OCI-LY3 (cell line): ENCODE results near the gene CDH4.

Source experiments
- H2AFZ ChIP-seq: fragments of 200-600, 300-600 bp; shearing (Covaris generic); 2 replicates; pipeline ENCODE4 v1.6.0; 2014; ENCODE audit warnings: antibody characterized with exemption, low read depth, low read length
- H3K27ac ChIP-seq: fragments of 200-600, 300-600 bp; sonication (generic); 2 replicates; pipeline ENCODE4 v1.5.1; 2014; ENCODE audit warnings: mild to moderate bottlenecking, low read length, moderate library complexity, mixed read lengths
- H3K27me3 ChIP-seq: fragments of 200-600, 300-600 bp; sonication (generic); 2 replicates; pipeline ENCODE4 v1.6.1; 2014; ENCODE audit warnings: low read depth, low read length, mixed read lengths
- H3K36me3 ChIP-seq: fragments of 200-600, 300-600 bp; sonication (generic); replicated peaks from 2 replicates; pipeline ENCODE3; 2014; ENCODE audit warnings: low read depth, low read length, mixed read lengths
- H3K4me1 ChIP-seq: fragments of 300-600, 200-600 bp; sonication (generic); 2 replicates; pipeline ENCODE4 v1.6.1; 2014; ENCODE audit warnings: low read length, mixed read lengths
- H3K4me2 ChIP-seq: fragments of 200-600, 300-600 bp; sonication (generic); 2 replicates; pipeline ENCODE4 v1.6.1; 2014; ENCODE audit warnings: low read length, mixed read lengths
- H3K4me3 ChIP-seq: fragments of 300-600, 200-600 bp; sonication (generic); 2 replicates; pipeline ENCODE4 v1.5.1; 2014; ENCODE audit warnings: antibody characterized with exemption, mild to moderate bottlenecking, low read length, moderate library complexity
- H3K79me2 ChIP-seq: fragments of 300-600, 200-600 bp; shearing (Covaris generic); 2 replicates; pipeline ENCODE4 v1.6.1; 2014; ENCODE audit warnings: mild to moderate bottlenecking, low read length, mixed read lengths
- H3K9ac ChIP-seq: fragments of 300-600, 200-600 bp; shearing (Covaris generic); 2 replicates; pipeline ENCODE4 v1.6.0; 2014; ENCODE audit warnings: mild to moderate bottlenecking, low read length, moderate library complexity
- H3K9me3 ChIP-seq: fragments of 200-600, 300-600 bp; shearing (Covaris generic); 2 replicates; pipeline ENCODE4 v1.6.1; 2014; ENCODE audit warnings: low read length, mixed read lengths; ENCODE audit not compliant: insufficient read depth
- H4K20me1 ChIP-seq: fragments of 200-600, 300-600 bp; sonication (generic); 2 replicates; pipeline ENCODE4 v1.6.1; 2016; ENCODE audit warnings: low read length, mixed read lengths; ENCODE audit not compliant: insufficient read depth
- EZH2phosphoT487 ChIP-seq: fragments of 200-600 bp; shearing (Covaris generic); IDR thresholded peaks from 2 replicates; pipeline ENCODE4 v1.6.1; 2018; ENCODE audit warnings: antibody characterized with exemption, mixed run types, low read depth
- TF ChIP-seq, protein P1 (sequence below): fragments of 200-600, 300-600 bp; sonication (generic); IDR thresholded peaks from 2 replicates; pipeline ENCODE4 v1.5.1; 2014; ENCODE audit warnings: antibody characterized with exemption, low read length, low read depth

The CDH4 gene

GRCh38 chr20:61414455-61414991 is 162.5 kb downstream of the CDH4 start:
- H3K4me2 ChIP-seq = no peak overlapping the region

GRCh38 chr20:61416546-61416945 is 164.5 kb downstream of the CDH4 start:
- no peaks in the 10 kb centered on the region for H3K9me3 ChIP-seq
- no peak overlapping the region for H3K4me2 ChIP-seq
- H3K9ac ChIP-seq = no peak overlapping the region
- no peak overlapping the region for H3K27ac ChIP-seq
- H3K27me3 ChIP-seq = no peaks in the 10 kb centered on the region
- no peak overlapping the region for H3K4me3 ChIP-seq
- H3K4me1 ChIP-seq = no peaks in the 10 kb centered on the region
- H4K20me1 ChIP-seq = no peaks in the 10 kb centered on the region
- no peaks in the 10 kb centered on the region for H3K36me3 ChIP-seq
- H2AFZ ChIP-seq = no peak overlapping the region
- TF ChIP-seq, protein P1, sequence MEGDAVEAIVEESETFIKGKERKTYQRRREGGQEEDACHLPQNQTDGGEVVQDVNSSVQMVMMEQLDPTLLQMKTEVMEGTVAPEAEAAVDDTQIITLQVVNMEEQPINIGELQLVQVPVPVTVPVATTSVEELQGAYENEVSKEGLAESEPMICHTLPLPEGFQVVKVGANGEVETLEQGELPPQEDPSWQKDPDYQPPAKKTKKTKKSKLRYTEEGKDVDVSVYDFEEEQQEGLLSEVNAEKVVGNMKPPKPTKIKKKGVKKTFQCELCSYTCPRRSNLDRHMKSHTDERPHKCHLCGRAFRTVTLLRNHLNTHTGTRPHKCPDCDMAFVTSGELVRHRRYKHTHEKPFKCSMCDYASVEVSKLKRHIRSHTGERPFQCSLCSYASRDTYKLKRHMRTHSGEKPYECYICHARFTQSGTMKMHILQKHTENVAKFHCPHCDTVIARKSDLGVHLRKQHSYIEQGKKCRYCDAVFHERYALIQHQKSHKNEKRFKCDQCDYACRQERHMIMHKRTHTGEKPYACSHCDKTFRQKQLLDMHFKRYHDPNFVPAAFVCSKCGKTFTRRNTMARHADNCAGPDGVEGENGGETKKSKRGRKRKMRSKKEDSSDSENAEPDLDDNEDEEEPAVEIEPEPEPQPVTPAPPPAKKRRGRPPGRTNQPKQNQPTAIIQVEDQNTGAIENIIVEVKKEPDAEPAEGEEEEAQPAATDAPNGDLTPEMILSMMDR = no peak
- no peak for TF ChIP-seq EZH2phosphoT487
- H3K79me2 ChIP-seq = no peaks in the 10 kb centered on the region

More at GRCh38 chr20:61414455-61414991, 162.5 kb downstream of the CDH4 start:
- Histone ChIP-seq H3K9me3 (no peaks in the 10 kb centered on the region), H2AFZ (no peak overlapping the region), H3K27ac (no peak overlapping the region), H4K20me1 (no peaks in the 10 kb centered on the region), H3K79me2 (no peaks in the 10 kb centered on the region), H3K36me3 (no peaks in the 10 kb centered on the region), H3K4me3 (no peak overlapping the region), H3K27me3 (no peaks in the 10 kb centered on the region), H3K4me1 (no peaks in the 10 kb centered on the region), H3K9ac (no peak overlapping the region)
- TF ChIP-seq, protein P1 = no peak
- TF ChIP-seq EZH2phosphoT487 = no peak

- Histone ChIP-seq H3K79me2 (no peaks in the 10 kb centered on the region), H4K20me1 (no peaks in the 10 kb centered on the region), H3K27ac (no peak overlapping the region), H3K9me3 (no peaks in the 10 kb centered on the region), H2AFZ (no peak overlapping the region), H3K9ac (no peak overlapping the region), H3K4me2 (no peak overlapping the region), H3K4me3 (no peak overlapping the region), H3K36me3 (no peaks in the 10 kb centered on the region), H3K4me1 (no peaks in the 10 kb centered on the region), H3K27me3 (no peaks in the 10 kb centered on the region)
- TF ChIP-seq, protein P1 = no peak
- TF ChIP-seq EZH2phosphoT487 = no peak
These were observed 165.3 kb downstream of the CDH4 start for GRCh38 chr20:61417221-61417941.

DNA sequence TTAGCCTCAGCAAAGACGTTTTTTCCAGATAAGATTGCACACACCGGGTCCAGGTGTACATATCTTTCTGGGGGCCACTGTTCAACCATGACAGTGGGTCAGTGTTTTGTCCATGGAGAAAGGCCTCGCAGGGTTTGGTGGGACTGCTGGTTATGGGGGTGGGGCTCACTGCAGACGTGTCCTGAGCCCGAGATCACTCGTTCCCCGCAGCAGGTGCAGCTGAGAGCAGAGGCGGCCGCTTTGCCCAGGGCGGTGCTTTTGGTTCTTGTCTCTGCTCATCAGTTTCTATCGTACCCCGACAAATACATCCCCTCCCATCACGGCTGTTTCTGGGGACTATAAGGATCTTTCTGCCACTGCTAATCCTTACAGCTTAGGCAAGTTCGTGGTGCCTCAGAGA is 166.9 kb downstream of the CDH4 start:
- Histone ChIP-seq H3K27ac (no peak overlapping the region), H2AFZ (no peak overlapping the region), H3K4me3 (no peak overlapping the region), H3K9me3 (no peaks in the 10 kb centered on the region; the same call in 1 of the 2 replicates), H3K4me1 (no peaks in the 10 kb centered on the region), H3K79me2 (no peaks in the 10 kb centered on the region), H3K4me2 (no peak overlapping the region), H3K9ac (no peak overlapping the region), H3K36me3 (no peaks in the 10 kb centered on the region), H4K20me1 (no peaks in the 10 kb centered on the region), H3K27me3 (no peaks in the 10 kb centered on the region)
- TF ChIP-seq, protein P1 = no peak
- TF ChIP-seq EZH2phosphoT487 = no peak
